ENCODE data around the gene CEACAM18.
"Not testable (repeated sequence)": the region's sequence is repeated elsewhere in the genome, so short reads cannot be mapped to it uniquely, and the experiment has no call there.

The CEACAM18 gene

GRCh38 chr19:51462276-51462675 is 16.1 kb upstream of the CEACAM18 start:
- DNase-seq: no peak

GRCh38 chr19:51462681-51463080 is 15.7 kb upstream of the CEACAM18 start:
- DNase-seq: no peak

- DNase-seq: not testable (repeated sequence)
These were observed 14.3 kb upstream of the CEACAM18 start for GRCh38 chr19:51463976-51464581.

- no peak for DNase-seq
These were observed 11.6 kb upstream of the CEACAM18 start for GRCh38 chr19:51466723-51467122.

GRCh38 chr19:51467864-51468544 is 10.3 kb upstream of the CEACAM18 start:
- no peak for DNase-seq

GRCh38 chr19:51468545-51468920 is 9.8 kb upstream of the CEACAM18 start:
- no peak for DNase-seq

GRCh38 chr19:51469162-51469561 is 9.2 kb upstream of the CEACAM18 start:
- DNase-seq: no peak

- no peak for DNase-seq
These were observed 8.7 kb upstream of the CEACAM18 start for GRCh38 chr19:51469629-51470028.

GRCh38 chr19:51470966-51471365 is 7.4 kb upstream of the CEACAM18 start:
- DNase-seq: no peak

GRCh38 chr19:51471527-51471926 is 6.8 kb upstream of the CEACAM18 start:
- DNase-seq: no peak

GRCh38 chr19:51472607-51473006 is 5.7 kb upstream of the CEACAM18 start:
- no peak for DNase-seq

- peak; percentile 45 for DNase-seq
These were observed 5.2 kb upstream of the CEACAM18 start for GRCh38 chr19:51473009-51473707.

GRCh38 chr19:51476164-51476563 is 2.2 kb upstream of the CEACAM18 start:
- DNase-seq: no peak

GRCh38 chr19:51477344-51477743 is 995 bp upstream of the CEACAM18 start:
- DNase-seq: no peak

- DNase-seq: no peak
These were observed 1.4 kb downstream of the CEACAM18 start for GRCh38 chr19:51479531-51480331.

GRCh38 chr19:51480590-51480989 is 2.3 kb downstream of the CEACAM18 start:
- no peak for DNase-seq

- DNase-seq: no peak
These were observed 7.8 kb downstream of the CEACAM18 start for GRCh38 chr19:51485960-51486660.

- DNase-seq: no peak
These were observed 10.2 kb downstream of the CEACAM18 start for GRCh38 chr19:51488491-51488890.

GRCh38 chr19:51489113-51489512 is 10.8 kb downstream of the CEACAM18 start:
- DNase-seq: no peak

- DNase-seq: no peak
These were observed 12.3 kb downstream of the CEACAM18 start for GRCh38 chr19:51490676-51491075.

GRCh38 chr19:51491586-51491985 is 13.2 kb downstream of the CEACAM18 start:
- DNase-seq: no peak

GRCh38 chr19:51493776-51494175 is 15.4 kb downstream of the CEACAM18 start:
- no peak for DNase-seq

- no peak for DNase-seq
These were observed 19.3 kb downstream of the CEACAM18 start for GRCh38 chr19:51497666-51498065.

Data from NCI-H1048 (cell line).